ENCODE results near the gene MPV17L2.

Gene MPV17L2

DNA sequence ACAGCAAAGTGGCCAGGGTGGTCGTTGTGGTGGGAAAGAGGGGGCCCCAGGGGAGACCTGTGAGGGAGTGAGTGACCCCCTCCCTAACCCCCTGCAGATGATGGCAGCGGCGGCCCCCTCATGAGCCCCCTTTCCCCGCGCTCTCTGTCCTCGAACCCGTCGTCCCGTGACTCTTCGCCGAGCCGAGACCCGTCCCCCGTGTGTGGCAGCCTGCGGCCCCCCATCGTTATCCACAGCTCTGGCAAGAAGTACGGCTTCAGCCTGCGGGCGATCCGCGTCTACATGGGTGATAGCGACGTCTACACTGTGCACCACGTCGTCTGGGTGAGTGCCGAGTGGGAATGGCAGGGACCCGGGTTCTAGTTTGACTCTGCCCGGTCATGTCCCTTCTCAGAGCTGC lies 48.1 kb upstream of the MPV17L2 start:
- H3K9me2 ChIP-seq (replicated peaks; ENCODE audit: control insufficient read depth, low read length): no peaks in the 10 kb centered on the region
- H3K27me3 ChIP-seq (ENCODE audit: control insufficient read depth, low read length): no peaks in the 10 kb centered on the region
- H3K9me3 ChIP-seq (ENCODE audit: control insufficient read depth, insufficient read depth, low read length): no peaks in the 10 kb centered on the region
- no peaks in the 10 kb centered on the region for H3F3A ChIP-seq (ENCODE audit: control insufficient read depth, insufficient read depth)
- no peak overlapping the region for H3K4me2 ChIP-seq (ENCODE audit: low read length)
- H3K4me1 ChIP-seq (ENCODE audit: control insufficient read depth, low read length): no peaks in the 10 kb centered on the region
- H3K79me2 ChIP-seq (ENCODE audit: control insufficient read depth, low read length): no peaks in the 10 kb centered on the region
- no peaks in the 10 kb centered on the region for H4K20me1 ChIP-seq (ENCODE audit: control insufficient read depth, insufficient read depth, low read depth, low read length)
- no peak for TF ChIP-seq EZH2phosphoT487 (IDR thresholded peaks at IDR 0.05; ENCODE audit: borderline replicate concordance, low read length)
- TF ChIP-seq, protein P1, sequence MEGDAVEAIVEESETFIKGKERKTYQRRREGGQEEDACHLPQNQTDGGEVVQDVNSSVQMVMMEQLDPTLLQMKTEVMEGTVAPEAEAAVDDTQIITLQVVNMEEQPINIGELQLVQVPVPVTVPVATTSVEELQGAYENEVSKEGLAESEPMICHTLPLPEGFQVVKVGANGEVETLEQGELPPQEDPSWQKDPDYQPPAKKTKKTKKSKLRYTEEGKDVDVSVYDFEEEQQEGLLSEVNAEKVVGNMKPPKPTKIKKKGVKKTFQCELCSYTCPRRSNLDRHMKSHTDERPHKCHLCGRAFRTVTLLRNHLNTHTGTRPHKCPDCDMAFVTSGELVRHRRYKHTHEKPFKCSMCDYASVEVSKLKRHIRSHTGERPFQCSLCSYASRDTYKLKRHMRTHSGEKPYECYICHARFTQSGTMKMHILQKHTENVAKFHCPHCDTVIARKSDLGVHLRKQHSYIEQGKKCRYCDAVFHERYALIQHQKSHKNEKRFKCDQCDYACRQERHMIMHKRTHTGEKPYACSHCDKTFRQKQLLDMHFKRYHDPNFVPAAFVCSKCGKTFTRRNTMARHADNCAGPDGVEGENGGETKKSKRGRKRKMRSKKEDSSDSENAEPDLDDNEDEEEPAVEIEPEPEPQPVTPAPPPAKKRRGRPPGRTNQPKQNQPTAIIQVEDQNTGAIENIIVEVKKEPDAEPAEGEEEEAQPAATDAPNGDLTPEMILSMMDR (IDR thresholded peaks at IDR 0.05; ENCODE audit: low read depth, low read length, poor library complexity, severe bottlenecking): no peak
- no peak overlapping the region for H3K27ac ChIP-seq (ENCODE audit: low read depth, low read length)
- H3K4me3 ChIP-seq (ENCODE audit: low read length): no peak overlapping the region
- peaks cover 41% of the 10 kb centered on the region for H3K36me3 ChIP-seq (ENCODE audit: control insufficient read depth, low read length)

DNA sequence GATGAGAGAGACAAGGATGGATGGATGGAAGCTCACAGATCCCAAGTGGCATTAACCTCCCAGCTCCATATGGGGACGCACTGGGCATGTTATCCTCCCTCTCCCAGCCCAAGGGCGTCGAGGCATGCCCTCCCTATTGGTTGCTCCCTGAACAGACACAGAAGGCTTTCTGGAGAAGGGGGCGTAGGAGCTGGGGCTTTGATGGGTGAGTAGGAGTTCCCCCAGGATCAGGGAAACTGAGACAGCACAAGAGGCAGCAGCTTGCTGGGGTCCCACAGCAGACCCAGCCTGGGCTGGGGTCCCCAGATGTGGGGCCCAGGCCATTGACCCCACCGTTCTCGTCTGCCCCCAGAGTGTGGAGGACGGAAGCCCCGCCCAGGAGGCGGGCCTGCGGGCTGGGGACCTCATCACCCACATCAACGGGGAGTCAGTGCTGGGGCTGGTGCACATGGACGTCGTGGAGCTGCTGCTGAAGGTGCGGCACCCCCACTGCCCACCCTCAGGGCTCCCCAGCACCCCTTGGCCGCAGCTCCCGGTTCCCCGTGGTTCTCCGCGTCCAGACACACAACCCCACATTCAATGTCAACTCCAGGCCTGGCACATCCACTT lies 47.5 kb upstream of the MPV17L2 start:
- Histone ChIP-seq H3K79me2 (ENCODE audit: control insufficient read depth, low read length) (no peaks in the 10 kb centered on the region), H3K9me2 (replicated peaks; ENCODE audit: control insufficient read depth, low read length) (no peaks in the 10 kb centered on the region), H3K4me2 (ENCODE audit: low read length) (no peak overlapping the region), H3K4me1 (ENCODE audit: control insufficient read depth, low read length) (no peaks in the 10 kb centered on the region), H3K27ac (ENCODE audit: low read depth, low read length) (no peak overlapping the region), H3F3A (ENCODE audit: control insufficient read depth, insufficient read depth) (no peaks in the 10 kb centered on the region), H4K20me1 (ENCODE audit: control insufficient read depth, insufficient read depth, low read depth, low read length) (no peaks in the 10 kb centered on the region), H3K27me3 (ENCODE audit: control insufficient read depth, low read length) (no peaks in the 10 kb centered on the region), H3K4me3 (ENCODE audit: low read length) (no peak overlapping the region), H3K36me3 (ENCODE audit: control insufficient read depth, low read length) (peaks cover 39% of the 10 kb centered on the region), H3K9me3 (ENCODE audit: control insufficient read depth, insufficient read depth, low read length) (no peaks in the 10 kb centered on the region)
- TF ChIP-seq, protein P1 (IDR thresholded peaks at IDR 0.05; ENCODE audit: low read depth, low read length, poor library complexity, severe bottlenecking): no peak
- TF ChIP-seq EZH2phosphoT487 (IDR thresholded peaks at IDR 0.05; ENCODE audit: borderline replicate concordance, low read length): no peak

DNA sequence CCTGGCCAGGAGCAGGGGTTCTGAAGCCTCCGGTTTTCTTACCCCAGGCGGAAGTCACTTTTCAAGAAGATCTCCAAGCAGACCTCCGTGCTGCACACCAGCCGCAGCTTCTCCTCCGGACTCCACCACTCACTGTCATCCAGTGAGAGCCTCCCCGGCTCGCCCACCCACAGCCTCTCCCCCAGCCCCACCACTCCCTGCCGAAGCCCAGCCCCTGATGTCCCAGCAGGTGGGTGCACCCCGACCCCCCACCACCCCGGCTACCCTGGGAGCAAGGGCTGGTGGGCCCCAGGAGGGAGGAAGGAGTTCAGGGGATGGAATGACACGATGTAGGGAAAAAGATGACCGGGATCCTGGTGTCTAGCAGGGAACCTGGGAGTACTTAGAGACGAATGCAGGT lies 45.6 kb upstream of the MPV17L2 start:
- H3K4me3 ChIP-seq (ENCODE audit: low read length): no peak overlapping the region
- peaks cover 13% of the 10 kb centered on the region for H3K4me1 ChIP-seq (ENCODE audit: control insufficient read depth, low read length)
- no peaks in the 10 kb centered on the region for H4K20me1 ChIP-seq (ENCODE audit: control insufficient read depth, insufficient read depth, low read depth, low read length)
- H3F3A ChIP-seq (ENCODE audit: control insufficient read depth, insufficient read depth): no peaks in the 10 kb centered on the region
- H3K27ac ChIP-seq (ENCODE audit: low read depth, low read length): no peak overlapping the region
- H3K36me3 ChIP-seq (ENCODE audit: control insufficient read depth, low read length): peaks cover 36% of the 10 kb centered on the region
- H3K79me2 ChIP-seq (ENCODE audit: control insufficient read depth, low read length): no peaks in the 10 kb centered on the region
- no peak overlapping the region for H3K4me2 ChIP-seq (ENCODE audit: low read length)
- H3K9me2 ChIP-seq (replicated peaks; ENCODE audit: control insufficient read depth, low read length): no peaks in the 10 kb centered on the region
- H3K27me3 ChIP-seq (ENCODE audit: control insufficient read depth, low read length): no peaks in the 10 kb centered on the region
- H3K9me3 ChIP-seq (ENCODE audit: control insufficient read depth, insufficient read depth, low read length): no peaks in the 10 kb centered on the region
- TF ChIP-seq EZH2phosphoT487 (IDR thresholded peaks at IDR 0.05; ENCODE audit: borderline replicate concordance, low read length): no peak
- TF ChIP-seq, protein P1 (IDR thresholded peaks at IDR 0.05; ENCODE audit: low read depth, low read length, poor library complexity, severe bottlenecking): no peak
